G401 (cell line): ENCODE results near the gene PVRIG. TPM values are rescaled to one million over a fixed set of nuclear protein-coding genes. Genes with fewer than 3 reads are reported as not detected.
A peak's percentile ranks its signal among the peaks of the same experiment; 100 is the strongest.
"Not testable (repeated sequence)": the region's sequence is repeated elsewhere in the genome, so short reads cannot be mapped to it uniquely, and the experiment has no call there.

Experiments
- DNase-seq: peaks from one replicate; pipeline ENCODE4 v3.0.0-alpha.2; 2015; ENCODE audit warnings: low spot score
- in situ Hi-C: cut with HindIII; loops from 2 replicates; pipeline ENCODE4 v1.10.0; 2016; ENCODE audit warnings: low sequenced_read_pairs, mixed read lengths
- total RNA-seq: library from RNA; depleted of rRNA; stranded (reverse); fragments of >200 nt; shearing (Covaris generic); gene quantifications from 2 replicates; pipeline ENCODE4 v1.2.3, GENCODE V29; 2014; rRNA removed

Gene PVRIG
- not detected in 2 replicates for total RNA-seq

GRCh38 chr7:100219801-100220585 lies at the start of gene PVRIG:
TSS of gene PVRIG (plus strand) at chr7:100219949. CDS start at chr7:100219971, 22 bp downstream.
- in situ Hi-C loops, DNase-seq: not testable (repeated sequence)

GRCh38 chr7:100170101-100170897 lies 49.5 kb upstream of the PVRIG start:
- in situ Hi-C loops: no loop called here
- no peak for DNase-seq

GRCh38 chr7:100171087-100171681 lies 48.6 kb upstream of the PVRIG start:
- DNase-seq: no peak
- in situ Hi-C loops: no loop called here

GRCh38 chr7:100171840-100172239 lies 47.9 kb upstream of the PVRIG start:
- in situ Hi-C loops: no loop called here
- DNase-seq: no peak

- DNase-seq: no peak
- in situ Hi-C loops: no loop called here
Measured at GRCh38 chr7:100173806-100174495, 45.8 kb upstream of the PVRIG start.

- no peak for DNase-seq
- in situ Hi-C loops: no loop called here
Measured at GRCh38 chr7:100174582-100174981, 45.2 kb upstream of the PVRIG start.

- in situ Hi-C loops: no loop called here
- no peak for DNase-seq
Measured at GRCh38 chr7:100175296-100175935, 44.3 kb upstream of the PVRIG start.

- in situ Hi-C loops: no loop called here
Measured at GRCh38 chr7:100176096-100177044, 43.4 kb upstream of the PVRIG start.

GRCh38 chr7:100177045-100178001 lies 42.4 kb upstream of the PVRIG start, which contains the start of the genes GPC2 and STAG3:
TSS of gene GPC2 (minus strand) at chr7:100177381. CDS start at chr7:100177199, 182 bp downstream.
TSS of gene STAG3 (plus strand) at chr7:100177918. CDS start at chr7:100180557, 2,639 bp downstream.
- peak; percentile 81 for DNase-seq
- in situ Hi-C loops: no loop called here

More at GRCh38 chr7:100176096-100177044, 43.4 kb upstream of the PVRIG start:
- no peak for DNase-seq

GRCh38 chr7:100180084-100180483 lies 39.7 kb upstream of the PVRIG start:
- DNase-seq, in situ Hi-C loops: not testable (repeated sequence)

- in situ Hi-C loops, DNase-seq: not testable (repeated sequence)
Measured at GRCh38 chr7:100182616-100183015, 37.1 kb upstream of the PVRIG start.

- DNase-seq, in situ Hi-C loops: not testable (repeated sequence)
Measured at GRCh38 chr7:100183090-100183489, 36.7 kb upstream of the PVRIG start.

- in situ Hi-C loops: no loop called here
Measured at GRCh38 chr7:100185726-100186125, 34.0 kb upstream of the PVRIG start.

GRCh38 chr7:100189061-100189460 lies 30.7 kb upstream of the PVRIG start:
- in situ Hi-C loops: no loop called here
- DNase-seq: no peak

More at GRCh38 chr7:100185726-100186125, 34.0 kb upstream of the PVRIG start:
- DNase-seq: no peak

- no peak for DNase-seq
- in situ Hi-C loops: no loop called here
Measured at GRCh38 chr7:100190048-100190711, 29.6 kb upstream of the PVRIG start.

GRCh38 chr7:100191775-100192174 lies 28.0 kb upstream of the PVRIG start:
- in situ Hi-C loops: no loop called here
- DNase-seq: no peak
